ENCODE measurements around the gene GNG7.

DNA sequence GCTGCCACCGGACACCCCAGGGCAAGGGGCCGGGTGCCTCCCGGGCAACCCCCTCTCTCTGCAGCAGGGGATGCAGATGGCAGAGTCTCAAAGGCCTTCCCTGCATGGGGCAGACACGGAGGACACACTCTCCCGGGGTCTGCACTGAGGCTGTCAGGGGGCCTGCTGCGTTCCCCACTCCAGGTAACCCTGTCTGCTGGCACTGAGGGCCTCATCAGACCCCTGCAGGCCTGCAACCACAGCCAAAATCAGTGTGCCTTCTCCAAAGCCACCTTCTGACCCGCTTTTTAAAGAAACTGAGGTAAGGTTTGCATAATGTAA is 93.9 kb downstream of the GNG7 start:
- TF ChIP-seq, protein P1, sequence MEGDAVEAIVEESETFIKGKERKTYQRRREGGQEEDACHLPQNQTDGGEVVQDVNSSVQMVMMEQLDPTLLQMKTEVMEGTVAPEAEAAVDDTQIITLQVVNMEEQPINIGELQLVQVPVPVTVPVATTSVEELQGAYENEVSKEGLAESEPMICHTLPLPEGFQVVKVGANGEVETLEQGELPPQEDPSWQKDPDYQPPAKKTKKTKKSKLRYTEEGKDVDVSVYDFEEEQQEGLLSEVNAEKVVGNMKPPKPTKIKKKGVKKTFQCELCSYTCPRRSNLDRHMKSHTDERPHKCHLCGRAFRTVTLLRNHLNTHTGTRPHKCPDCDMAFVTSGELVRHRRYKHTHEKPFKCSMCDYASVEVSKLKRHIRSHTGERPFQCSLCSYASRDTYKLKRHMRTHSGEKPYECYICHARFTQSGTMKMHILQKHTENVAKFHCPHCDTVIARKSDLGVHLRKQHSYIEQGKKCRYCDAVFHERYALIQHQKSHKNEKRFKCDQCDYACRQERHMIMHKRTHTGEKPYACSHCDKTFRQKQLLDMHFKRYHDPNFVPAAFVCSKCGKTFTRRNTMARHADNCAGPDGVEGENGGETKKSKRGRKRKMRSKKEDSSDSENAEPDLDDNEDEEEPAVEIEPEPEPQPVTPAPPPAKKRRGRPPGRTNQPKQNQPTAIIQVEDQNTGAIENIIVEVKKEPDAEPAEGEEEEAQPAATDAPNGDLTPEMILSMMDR (IDR thresholded peaks at IDR 0.05; ENCODE audit: low read length), result no peak
- no peak for TF ChIP-seq EZH2 (optimal IDR thresholded peaks at IDR 0.05; ENCODE audit: low read depth, low read length)
- no peak for TF ChIP-seq EZH2phosphoT487 (IDR thresholded peaks at IDR 0.05; ENCODE audit: low read length)

All from MM.1S (cell line).